ENCODE measurements around the gene MCM8.

The MCM8 gene

DNA sequence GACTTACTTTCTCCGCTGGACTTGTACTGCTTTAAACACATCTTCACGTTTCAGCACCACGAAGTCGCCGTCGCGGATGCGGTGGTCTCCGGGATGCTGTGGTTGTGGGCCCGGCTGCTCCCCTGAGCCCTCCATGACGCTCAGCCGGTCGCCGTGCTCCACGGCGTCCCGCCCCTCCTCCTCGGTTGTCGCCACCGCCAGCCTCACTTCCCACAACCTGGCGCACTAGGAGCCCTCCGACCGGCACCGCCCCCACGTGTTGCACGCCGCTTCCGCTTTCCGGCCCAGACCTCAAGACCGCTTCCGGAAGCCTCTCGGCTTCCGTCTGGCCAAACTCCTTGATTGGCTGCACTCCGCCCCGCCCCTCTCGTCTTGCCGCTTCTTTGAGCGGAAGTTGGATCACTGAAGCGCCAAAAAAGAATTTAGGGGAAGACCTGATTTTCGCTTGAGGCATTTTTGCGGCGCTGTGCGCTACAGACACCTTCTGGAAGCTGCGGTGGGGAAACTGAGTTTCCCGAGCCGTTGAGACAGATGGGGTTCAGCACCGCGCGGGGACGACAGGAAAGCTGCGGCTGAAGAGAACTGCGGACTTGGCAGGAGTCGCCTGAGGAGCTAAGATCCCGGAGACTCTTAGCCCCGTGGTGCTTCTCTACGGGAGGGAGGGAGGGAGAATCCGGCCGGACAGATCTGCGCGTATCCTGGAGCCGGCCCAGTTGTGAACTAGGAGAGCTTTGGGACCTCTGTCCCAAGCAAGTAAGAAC lies at the start of gene MCM8, which contains the start of gene TRMT6:
MCM8 (plus strand) TSS at position 382 of the 761 bp plus-strand sequence. CDS start 1,364 bp downstream, outside the sequence.
TRMT6 (minus strand) TSS at position 263 of the 761 bp plus-strand sequence; CDS start at position 135, 128 bp downstream.
- DNase-seq = peak; percentile 96

DNA sequence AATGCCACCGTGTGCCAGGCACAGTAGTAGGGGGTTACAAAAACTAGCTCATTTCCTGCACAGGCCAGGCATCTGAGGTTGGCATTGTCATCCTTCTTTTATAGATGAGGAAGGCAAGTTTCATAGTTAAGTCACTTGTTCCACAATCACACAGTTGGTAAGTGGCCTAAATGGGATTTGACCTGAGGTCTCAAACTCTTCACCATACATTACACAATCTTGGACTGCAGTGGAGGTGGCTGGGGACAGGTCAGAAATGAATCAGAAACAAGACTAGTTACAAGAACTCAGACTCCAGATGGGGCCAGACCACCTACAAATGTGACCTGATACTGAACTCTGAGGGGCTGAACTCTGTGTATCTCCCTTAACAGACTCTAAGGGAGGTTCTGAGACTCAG lies 49.5 kb upstream of the MCM8 start:
- no peak for DNase-seq

DNA sequence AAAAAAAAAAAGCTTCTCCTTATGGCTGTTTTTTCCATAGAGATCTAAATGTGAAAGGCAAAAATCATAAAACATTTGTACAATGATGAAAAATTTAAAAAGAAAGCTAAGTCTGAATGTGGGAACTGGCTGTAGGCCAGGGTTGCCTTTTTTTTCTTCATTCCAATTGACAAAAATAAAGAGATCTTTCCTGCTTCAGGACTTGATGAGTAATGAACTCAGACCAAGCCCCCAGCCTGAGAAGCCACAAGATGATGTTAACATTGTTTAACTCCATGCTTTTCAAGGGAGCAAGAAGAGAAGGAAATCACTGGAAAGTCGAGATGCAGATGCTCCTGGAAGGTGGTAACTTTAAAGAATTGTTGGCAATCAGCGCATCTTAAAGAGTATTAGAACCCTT lies 41.5 kb upstream of the MCM8 start:
- DNase-seq = no peak

DNA sequence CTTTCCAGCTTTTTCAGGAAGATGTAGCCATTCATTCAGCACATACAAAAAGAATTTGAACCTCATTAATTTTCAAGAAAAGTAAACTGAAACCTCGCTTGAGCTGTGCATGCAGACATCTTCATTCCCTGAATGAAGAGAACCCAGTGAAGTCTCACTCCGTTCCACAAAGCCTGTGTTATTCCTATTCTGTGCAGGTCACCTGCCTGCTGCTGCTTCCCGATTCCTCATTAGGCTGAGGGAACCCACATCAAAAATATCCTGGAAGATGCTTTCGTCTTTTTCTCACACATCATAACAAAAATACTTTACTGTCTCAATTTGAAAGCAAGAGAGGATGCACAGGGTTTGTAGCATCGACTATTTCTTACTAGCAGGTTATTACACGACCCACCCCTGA lies 40.3 kb upstream of the MCM8 start:
- no peak for DNase-seq

DNA sequence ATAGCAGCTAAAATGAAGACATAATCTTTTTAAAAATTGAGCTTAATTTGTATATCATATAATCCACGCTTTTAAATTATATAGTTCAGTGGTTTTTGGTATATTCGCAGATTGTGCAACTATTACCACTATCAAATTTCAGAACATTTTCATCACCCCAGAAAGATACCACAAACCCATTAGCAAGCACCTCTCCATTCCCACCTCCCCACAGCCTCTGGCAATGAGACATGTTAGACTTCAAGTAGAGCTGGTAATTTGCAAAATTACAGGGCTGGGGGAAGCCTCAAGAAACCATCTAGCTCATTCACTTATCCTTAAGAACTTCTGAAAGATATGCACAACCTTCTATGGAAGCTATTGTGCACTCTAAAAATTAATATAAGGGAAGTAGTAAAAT lies 37.3 kb upstream of the MCM8 start:
- no peak for DNase-seq

DNA sequence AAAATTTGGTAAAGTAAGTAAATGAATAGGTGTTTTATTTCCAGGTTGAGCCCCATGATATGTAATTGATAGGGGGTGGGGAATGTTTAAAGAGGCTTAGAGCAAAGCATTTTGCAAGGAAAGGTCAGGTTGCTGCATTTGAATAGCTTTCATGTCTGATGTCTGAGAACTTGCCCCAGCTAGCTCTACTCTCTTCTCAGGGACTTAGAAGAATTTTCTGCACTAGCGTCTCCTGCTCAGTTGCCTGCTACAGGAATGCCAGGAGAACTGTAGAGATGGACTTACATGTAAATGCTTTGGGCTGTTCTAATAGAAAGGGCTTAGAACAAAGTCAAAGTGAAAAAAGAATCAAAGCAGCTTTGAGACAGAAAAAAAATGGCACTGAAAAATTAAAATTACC lies 35.6 kb upstream of the MCM8 start:
- DNase-seq = no peak

DNA sequence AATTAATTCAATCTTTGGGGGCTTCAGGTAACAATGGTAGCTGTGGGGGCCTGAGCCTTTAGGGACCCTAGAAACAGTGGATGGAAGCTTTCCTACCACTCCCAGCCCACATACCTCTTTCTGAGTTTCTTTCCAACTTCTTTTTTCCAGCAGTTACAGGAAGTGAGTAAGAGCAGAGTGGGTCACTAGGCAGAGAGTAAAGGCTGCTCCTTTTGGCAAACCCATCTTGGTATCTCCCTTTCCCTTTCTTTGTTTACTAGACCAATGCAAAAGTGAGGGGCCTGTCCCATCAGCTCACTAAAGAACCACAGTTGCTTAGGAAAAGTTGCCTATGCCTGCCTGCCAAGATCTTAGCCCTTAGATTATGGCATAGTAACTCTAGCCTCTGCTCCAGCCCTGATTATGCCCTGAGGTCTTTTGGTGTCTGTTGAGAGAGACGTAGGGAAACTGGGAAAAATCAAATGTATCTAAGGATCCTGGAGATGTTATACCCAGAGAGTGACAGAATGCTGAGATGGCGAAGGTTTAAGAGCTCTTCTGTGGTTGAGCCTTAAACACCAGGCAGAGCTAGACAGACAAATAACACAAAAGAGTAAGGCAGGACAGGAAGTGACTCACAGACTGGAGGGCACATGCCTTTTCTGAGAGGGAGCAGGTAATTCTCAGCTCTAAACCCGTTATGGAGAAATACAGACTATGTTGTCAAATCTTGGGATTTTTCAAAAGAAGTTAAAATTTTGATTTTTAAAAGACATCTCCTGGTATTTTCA lies 31.4 kb upstream of the MCM8 start:
- no peak for DNase-seq

DNA sequence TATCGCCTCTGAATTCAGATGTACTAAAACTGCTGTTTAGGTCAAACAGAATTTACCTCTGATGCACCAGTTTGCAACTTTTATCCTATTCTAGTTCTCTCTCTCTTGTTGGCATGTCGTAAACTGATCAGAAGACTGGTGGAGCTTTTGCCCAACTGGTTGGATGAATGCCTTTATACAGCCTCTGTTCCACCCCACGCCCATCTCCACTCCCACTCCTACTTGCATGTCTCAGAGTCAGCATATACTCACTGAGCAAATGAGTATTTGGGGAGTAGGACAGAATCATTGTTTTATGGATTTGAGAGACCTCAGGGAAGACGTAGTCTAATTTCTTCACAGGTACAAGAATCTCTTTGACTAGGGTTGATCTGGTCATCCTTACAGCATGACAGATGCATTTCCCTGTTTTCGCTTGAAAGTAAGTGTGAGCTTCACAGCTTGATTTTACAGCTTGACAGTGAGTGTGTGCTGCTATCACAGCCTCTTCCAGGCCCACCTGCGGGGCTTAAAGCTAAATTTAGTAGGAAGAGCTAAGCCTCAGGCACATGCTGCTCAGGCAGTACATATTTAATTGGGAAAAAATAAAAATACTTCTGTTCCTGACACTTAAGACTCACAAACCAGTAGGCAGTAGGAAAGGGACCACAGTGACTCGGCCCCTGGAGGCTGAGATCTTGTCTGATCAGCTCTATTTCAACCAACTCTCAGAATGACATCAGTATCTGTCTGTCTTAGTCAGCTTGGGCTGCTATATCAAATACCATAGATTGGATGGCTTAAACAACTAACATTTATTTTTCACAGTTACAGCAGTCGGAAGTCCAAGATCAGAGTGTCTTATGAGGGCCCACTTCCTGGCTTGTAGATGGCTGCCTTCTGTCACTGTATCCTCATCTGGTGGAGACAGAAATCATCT lies 30.6 kb upstream of the MCM8 start:
- DNase-seq = no peak

DNA sequence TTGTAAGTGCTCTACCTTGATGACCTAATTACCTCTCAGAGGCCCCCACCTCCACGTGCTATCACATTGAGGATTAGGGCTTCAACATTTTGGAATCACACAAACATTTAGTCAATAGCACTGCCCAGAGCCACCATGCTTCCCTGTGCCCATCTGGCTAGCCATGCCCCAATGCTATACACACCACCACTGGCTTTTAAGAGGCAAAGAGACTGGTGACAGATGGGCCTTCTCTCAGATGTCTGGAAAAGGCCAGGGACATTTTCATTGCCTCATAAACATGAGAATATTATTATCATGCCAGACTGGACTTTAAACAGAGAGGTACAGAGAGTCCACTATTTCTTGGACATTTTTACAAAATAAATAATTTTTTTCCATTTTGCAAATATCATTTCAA lies 29.9 kb upstream of the MCM8 start:
- DNase-seq = no peak

DNA sequence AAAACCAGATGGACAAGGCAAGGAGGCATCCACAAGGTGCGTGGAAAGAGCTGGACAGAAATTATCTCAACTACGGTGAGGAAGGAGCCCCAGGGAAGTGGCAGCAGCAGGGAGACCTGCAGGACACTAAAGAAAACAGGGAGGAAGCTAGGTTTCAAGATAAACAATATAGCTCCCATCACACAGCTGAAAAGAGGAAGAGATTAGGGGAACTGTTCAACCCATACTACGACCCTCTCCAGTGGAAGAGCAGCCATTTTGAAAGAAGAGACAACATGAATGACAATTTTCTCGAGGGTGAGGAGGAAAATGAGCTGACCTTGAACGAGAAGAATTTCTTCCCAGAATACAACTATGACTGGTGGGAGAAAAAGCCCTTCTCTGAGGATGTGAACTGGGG lies 27.0 kb upstream of the MCM8 start:
- DNase-seq = no peak

DNA sequence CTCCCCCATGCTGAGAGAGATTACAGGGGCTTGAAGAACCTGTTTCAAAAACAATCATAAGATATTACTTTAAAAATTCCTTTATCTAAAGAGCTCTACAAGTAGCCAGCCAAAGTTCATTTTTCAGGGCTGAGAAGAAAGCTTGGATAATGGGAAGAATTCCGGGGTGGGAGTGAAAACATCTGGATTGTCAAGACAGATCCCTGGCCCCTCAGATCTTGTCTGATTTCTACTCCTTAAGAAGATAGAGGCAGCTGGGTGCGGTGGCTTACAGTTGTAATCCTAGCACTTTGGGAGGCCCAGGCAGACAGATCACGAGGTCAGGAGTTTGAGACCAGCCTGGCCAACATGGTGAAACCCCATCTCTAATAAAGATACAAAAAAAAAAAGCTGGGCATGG lies 24.9 kb upstream of the MCM8 start:
- no peak for DNase-seq

DNA sequence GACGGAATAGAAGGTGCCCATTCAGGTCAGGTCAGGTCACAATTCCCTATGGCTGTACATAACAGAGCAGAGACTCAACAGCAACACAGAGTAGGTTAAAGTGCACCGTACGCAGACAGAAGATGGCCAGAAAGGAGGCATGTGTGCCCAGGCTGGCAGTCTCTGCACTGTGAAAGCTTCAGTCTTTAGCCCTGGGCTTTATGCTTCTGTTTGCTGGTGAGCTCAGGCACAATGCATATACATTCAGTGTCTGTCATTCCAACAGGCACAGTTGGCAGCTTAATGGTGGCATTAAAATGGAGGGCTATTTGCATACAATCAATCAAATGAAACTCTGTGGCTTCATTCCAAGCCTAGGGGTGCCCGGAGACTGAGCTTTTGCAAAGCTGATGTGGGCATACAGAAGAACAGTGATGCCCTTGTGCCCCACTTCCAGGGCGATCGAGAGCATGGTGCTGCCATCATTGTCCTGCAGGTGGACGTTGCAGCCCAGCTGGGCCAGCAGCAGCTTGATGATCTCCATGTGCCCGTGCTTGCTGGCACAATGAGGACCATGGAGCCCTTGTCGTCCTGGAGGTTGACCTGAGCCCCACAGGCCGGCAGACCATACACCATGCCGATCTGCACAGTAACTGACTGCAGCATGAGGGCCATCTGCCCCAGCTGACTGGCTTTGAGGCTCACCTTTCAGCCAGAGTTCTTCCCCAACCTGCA lies 22.5 kb upstream of the MCM8 start:
- DNase-seq = no peak

DNA sequence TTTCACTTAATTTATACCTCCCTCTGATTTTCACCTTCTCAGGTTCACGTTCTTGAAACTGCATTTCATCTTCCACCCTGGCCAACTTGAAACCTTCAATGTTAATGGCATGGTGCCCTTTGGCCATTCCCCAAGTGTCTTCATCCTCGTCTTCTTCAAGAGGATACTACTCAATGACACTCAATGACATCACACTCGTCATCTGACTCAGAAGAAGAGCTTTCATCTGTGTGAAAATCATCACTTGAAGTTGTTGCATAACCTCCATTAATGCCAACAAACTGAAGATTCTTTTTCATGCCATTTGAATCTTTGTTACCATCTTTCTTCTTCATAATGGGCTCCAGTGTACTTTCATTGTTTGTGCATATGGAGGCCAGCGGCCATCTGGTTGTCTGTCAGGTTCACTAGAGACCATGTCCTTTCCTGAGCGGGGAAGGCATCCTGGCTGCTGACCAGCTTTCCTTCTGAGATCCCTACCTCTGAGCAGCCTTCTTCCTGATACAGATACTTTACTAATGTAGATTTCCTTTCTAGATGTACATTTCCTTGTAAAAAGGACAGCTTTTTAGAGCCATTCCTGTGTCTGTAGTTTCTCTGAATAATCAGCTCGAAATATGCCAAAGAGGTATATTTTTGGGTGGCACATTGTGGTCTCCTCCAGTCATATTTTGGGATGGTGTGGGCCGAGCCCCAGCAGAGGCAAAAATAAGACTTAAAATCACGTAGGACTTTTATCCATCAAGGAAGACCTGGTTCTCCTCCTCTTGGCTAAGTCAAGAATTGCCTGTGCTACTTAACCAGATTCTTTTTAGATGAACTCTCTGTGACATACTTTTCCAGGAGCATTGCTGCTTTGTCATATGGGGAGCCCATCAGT lies 21.4 kb upstream of the MCM8 start:
- DNase-seq = no peak

DNA sequence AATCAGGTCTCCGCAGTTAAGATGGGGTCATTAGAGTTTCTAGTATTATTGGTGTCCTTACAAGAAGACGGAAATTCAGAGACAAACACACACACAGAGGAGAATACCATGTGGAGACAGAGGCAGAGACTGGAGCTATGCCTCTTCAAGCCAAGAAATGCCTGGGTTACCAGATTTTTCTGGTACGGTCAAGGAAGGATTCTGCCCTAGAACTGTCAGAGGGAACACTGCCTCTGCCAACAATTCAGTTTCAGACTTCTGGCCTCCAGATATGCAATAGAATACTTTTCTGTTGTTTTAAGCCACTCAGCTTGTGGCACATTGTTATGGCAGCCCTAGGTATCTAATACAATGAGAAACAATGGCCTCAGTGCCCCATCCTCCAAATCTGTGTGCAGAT lies 19.0 kb upstream of the MCM8 start:
- no peak for DNase-seq

DNA sequence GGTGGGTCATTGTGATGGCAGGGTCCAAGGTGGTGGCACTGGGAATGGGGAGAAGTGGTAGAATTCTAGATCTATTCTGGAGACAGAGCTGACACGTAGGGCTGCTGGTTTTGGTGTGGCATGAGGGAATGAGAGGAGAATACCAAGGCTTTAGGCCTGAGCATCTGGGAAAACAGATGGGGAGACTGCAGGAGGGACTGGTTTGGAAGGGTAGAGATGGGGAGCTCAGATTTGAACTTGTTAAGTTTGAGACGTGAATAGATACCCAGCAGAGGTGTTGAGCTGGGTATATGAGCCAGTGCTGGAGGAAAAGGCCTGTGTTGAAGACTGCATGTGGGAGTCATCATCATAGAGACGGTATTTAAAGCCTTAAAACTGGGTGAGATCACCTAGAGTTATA lies 17.7 kb upstream of the MCM8 start:
- DNase-seq = no peak

DNA sequence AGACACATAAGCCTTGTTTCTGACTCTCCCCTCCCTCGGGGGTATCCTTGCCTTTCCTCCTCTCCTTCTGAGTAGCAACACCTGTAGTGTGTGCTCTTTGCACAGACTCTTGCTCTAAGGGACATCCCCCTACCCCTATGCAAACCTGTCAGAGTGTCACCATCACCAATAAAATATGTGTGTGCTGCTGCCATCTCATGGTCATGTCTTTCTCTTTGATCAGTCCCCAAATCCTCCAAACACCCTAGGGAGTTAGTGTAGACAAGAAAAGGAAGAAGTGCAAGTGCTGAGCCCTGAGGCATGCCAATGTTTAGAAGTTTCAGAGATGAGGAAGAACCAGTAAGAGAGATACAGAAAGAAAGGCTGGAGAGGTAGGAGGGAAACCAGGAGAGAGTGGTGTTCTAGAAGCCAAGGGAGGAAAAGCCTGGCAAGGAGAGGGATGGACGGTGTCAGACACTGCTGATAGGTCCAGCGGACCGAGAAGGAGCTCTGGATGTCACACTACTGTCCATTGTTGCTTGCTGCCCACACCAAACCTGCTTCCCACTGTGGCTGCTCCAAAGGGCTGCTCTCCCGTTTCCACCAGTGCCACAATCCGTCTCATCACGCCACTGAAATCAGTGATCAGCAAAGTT lies 16.5 kb upstream of the MCM8 start:
- DNase-seq = no peak

DNA sequence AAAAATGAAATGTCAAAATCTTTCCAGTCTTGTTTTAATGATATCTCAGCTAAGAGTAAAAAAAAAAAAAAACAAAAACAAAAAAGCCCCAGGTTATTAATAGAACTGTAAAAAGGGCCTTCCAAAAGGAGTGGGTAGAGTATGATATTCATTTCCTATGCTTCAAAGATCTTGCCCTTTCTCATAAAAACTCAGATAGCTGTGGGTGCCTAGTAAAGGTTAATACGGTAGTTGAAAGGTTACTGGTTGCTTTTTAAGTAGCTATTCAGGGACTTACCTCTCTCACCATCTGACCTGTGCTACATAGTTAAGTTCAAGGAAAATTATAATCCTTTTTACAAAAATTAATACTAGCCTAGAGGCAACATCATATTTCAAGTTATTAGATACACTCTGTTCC lies 15.1 kb upstream of the MCM8 start:
- no peak for DNase-seq

DNA sequence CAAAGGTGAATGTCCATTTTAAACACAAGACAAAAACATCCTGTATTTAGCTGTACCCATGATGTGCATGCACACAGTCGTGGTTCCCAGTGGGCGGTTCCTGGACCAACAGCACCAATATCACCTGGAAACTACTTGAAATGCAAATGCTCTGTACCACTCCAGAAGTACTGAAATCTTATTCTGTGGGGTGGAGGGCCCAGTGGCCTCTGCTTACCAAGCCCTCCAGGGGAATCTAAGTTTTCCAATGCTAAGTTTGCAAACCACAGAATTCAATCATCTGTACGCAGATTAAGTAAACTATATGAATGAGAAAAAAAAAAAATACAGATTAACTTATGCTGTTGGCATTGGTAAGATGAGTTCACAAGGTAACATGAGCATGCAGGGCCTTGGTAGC lies 14.2 kb upstream of the MCM8 start:
- DNase-seq = no peak

DNA sequence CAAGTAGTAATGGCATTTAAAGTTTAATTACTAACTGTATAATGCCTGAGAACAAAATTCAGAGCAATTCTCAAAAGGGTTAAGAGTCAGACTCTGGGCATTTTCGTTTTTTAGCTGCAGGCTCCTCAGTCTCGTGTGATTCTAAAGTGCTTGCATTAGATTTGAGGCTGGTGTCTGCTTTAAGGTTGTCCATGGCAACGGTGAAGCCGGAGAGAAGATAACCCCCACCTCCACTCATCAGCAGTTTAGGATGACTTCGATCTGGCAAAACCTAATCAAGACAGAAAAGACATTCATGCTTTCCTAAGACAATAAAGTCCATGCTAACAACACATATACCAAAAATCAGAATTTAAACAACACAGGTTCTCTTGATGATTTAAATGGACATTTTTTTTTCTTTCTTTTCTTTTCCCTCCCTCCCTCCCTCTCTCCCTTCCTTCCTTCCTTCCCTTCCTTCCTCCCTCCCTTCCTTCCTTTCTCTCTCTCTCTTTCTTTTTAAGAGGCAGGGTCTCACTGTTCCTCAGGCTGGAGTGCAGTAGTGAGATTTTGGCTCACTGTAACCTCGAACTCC lies 11.9 kb upstream of the MCM8 start:
- no peak for DNase-seq

DNA sequence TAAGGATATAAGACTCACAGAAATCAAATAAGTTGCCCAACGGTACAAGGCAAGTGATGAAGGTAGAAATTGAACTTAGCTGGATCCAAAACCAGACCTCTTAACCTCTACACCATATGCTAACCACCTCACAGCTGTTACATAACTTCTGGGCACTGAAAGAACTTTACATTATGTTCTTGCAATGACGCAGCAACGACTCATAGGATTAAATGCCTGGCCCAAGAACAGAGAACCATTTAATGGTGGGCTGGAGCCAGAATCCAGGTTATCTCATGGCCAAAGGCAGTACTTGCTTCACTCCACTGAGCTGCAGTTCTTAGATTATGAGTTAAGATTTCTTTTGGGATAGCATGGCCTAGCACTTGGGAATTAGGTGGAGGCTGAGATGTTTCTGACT lies 4.5 kb upstream of the MCM8 start:
- no peak for DNase-seq

DNA sequence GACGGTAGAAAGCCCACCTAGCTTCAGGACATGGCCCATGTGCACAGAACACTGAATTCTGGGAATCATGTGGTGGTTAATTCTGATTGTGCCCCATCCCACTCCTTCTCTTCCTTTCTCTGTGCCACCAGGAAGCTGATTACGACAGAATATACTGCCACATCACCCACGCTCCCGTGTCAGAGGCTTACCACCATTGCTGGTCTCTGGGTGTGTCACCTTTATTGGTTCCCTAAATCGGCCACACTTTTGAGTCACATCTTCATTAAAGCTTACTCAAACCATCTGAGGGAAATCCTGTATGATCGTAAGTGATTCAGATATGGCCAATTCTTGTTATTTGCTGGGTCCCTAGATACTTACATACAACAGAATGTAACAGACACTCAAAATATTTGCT lies 3.2 kb upstream of the MCM8 start:
- DNase-seq = no peak

All from NCI-H1105 (cell line).